HepG2 (cell line): ENCODE measurements around the gene PIK3CA. TPM values are rescaled to one million over a fixed set of nuclear protein-coding genes. Genes with fewer than 3 reads are reported as not detected.
A peak's percentile ranks its signal among the peaks of the same experiment; 100 is the strongest.

Experiments
- AGO2 ChIP-seq: fragments of 200-400 bp; formaldehyde crosslinking; optimal IDR thresholded peaks from 2 replicates; pipeline ENCODE3; 2017; ENCODE audit warnings: mild to moderate bottlenecking, low read depth, low read length, moderate library complexity
- ATAD3A ChIP-seq: sonication (generic); formaldehyde crosslinking; IDR thresholded peaks from 2 replicates; pipeline ENCODE4 v1.4.0; 2020; ENCODE audit warnings: missing genetic modification reagents
- HNF4A ChIP-seq: sonication (generic); formaldehyde crosslinking; IDR thresholded peaks from 2 replicates; pipeline ENCODE4 v1.4.0; 2020; ENCODE audit warnings: missing genetic modification reagents
- HNRNPL ChIP-seq: fragments of 200-400 bp; formaldehyde crosslinking; IDR thresholded peaks from 2 replicates; pipeline ENCODE4 v1.6.1; 2017; ENCODE audit warnings: mild to moderate bottlenecking, low read depth, low read length
- NR2F6 ChIP-seq, 2 experiments: IDR thresholded peaks; 2 replicates each; pipeline ENCODE4 v1.6.1; 2016; ENCODE audit warnings: antibody characterized with exemption in 1 of 2, mild to moderate bottlenecking in 1 of 2
- TIGD3 ChIP-seq: sonication (generic); formaldehyde crosslinking; IDR thresholded peaks from 2 replicates; pipeline ENCODE4 v1.5.1; 2020; ENCODE audit warnings: mild to moderate bottlenecking, missing genetic modification reagents, borderline replicate concordance
- ZFP90 ChIP-seq: sonication (generic); formaldehyde crosslinking; IDR thresholded peaks from 2 replicates; pipeline ENCODE4 v1.8.0; 2022; ENCODE audit warnings: missing genetic modification reagents, mild to moderate bottlenecking, inconsistent platforms, borderline replicate concordance
- ZNF12 ChIP-seq: sonication (generic); formaldehyde crosslinking; IDR thresholded peaks from 2 replicates; pipeline ENCODE4 v1.5.0; 2020; ENCODE audit warnings: missing genetic modification reagents
- ZNF614 ChIP-seq: IDR thresholded peaks from 2 replicates; pipeline ENCODE4 v1.6.1; 2018; ENCODE audit warnings: missing biosample characterization, missing genetic modification reagents, inconsistent platforms, borderline replicate concordance
- ZNF687 ChIP-seq: sonication (generic); formaldehyde crosslinking; IDR thresholded peaks from 2 replicates; pipeline ENCODE4 v1.5.1; 2020; ENCODE audit warnings: mild to moderate bottlenecking, missing genetic modification reagents, moderate library complexity
- ZNF784 ChIP-seq: sonication (generic); formaldehyde crosslinking; IDR thresholded peaks from 2 replicates; pipeline ENCODE4 v1.5.1; 2020; ENCODE audit warnings: missing genetic modification reagents, mild to moderate bottlenecking, borderline replicate concordance
- ZNF800 ChIP-seq: sonication (generic); formaldehyde crosslinking; IDR thresholded peaks from 2 replicates; pipeline ENCODE4 v1.4.0; 2020; ENCODE audit warnings: missing genetic modification reagents
- ZXDC ChIP-seq: sonication (generic); formaldehyde crosslinking; IDR thresholded peaks from 2 replicates; pipeline ENCODE4 v1.5.0; 2020; ENCODE audit warnings: mild to moderate bottlenecking, missing genetic modification reagents
- polyA plus RNA-seq, 8 experiments: library from polyadenylated mRNA; depleted of rRNA in 3 of 8; stranded (reverse) in 7 of 8; unstranded in 1 of 8; fragments of >200 nt; fragmentation: Illumina TruSeq in 4 of 8; extraction: Trizol in 4 of 8; gene quantifications; 2 replicates each; pipeline versions ENCODE4 v1.2.1 to v1.2.3, GENCODE V29; 2011 to 2016; ENCODE audit warnings: low read depth in 4 of 8, missing spikeins in 1 of 8, mixed read lengths in 1 of 8; ENCODE audit not compliant: insufficient read depth in 1 of 8
- total RNA-seq, 5 experiments: library from RNA; depleted of rRNA; stranded (reverse); fragments of >200 nt; fragmentation: Illumina TruSeq; extraction: Trizol; gene quantifications; 2 replicates each; pipeline ENCODE4 v1.2.3, GENCODE V29; 2016; ENCODE audit warnings: low read depth in 1 of 5
- TF ChIP-seq, protein P1 (sequence below): sonication (generic); formaldehyde crosslinking; IDR thresholded peaks from 2 replicates; pipeline ENCODE4 v1.4.0; 2020; ENCODE audit warnings: missing genetic modification reagents

PIK3CA gene
- total and polyA plus RNA-seq, 2 of the 13 experiments (the other 11 are each of a cell fraction or from before 2014, with no cell fraction given), result 5.7 to 11.4 TPM

DNA sequence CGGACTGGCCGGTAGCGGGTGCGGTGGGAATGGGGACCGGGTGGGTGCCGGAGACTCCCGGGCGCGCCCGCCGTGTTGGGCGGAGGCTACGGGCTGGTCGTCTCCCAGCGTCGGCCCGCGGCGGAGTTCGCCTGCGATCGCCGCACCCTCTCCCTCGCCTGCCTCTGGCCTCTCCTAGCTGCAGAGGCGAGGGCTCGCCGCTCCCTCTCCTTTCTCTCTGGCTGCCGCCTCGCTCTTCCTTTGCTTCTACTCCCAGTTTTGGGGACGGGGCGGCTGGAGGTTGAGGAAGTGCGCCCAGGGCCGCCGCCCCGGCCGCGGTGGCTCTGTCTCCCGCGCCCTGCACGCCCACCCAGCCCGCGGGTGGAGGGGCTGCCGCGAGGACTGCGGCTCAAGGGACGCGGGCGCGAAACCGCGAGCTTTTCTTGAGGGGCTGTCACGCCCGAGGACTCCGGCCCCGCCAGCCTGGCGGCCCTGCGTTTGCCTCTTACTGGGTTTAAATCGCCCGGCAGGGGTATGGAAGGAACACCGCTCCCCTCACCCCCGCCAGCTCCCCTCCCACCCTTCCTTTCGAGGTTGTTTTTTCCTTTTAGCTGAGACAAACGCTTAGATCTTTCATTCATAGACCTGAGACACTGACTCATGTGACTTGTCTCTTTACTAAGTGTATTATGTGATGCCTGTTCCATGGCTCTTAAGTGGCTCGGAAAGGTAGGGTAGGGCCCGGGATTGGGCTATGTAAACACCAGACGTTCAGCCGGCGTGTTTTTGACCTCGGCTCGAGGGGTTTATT, 654 bp downstream of the PIK3CA start (continued):
- TF ChIP-seq ZNF784 (CRISPR knock-in tag) (no peak), ZNF614 (CRISPR knock-in tag) (no peak), ZNF12 (no peak), AGO2 (peak; percentile 52), ZNF687 (peak; percentile 63), ZNF800 (CRISPR knock-in tag) (no peak), ZXDC (CRISPR knock-in tag) (no peak), TIGD3 (CRISPR knock-in tag) (no peak), ZFP90 (CRISPR knock-in tag) (no peak), NR2F6 (IDR thresholded peaks at IDR 0.05) (no peak), NR2F6 (CRISPR knock-in tag; IDR thresholded peaks at IDR 0.05) (no peak), HNRNPL (no peak), HNF4A (no peak), ATAD3A (CRISPR knock-in tag) (no peak)
- TF ChIP-seq, protein P1, sequence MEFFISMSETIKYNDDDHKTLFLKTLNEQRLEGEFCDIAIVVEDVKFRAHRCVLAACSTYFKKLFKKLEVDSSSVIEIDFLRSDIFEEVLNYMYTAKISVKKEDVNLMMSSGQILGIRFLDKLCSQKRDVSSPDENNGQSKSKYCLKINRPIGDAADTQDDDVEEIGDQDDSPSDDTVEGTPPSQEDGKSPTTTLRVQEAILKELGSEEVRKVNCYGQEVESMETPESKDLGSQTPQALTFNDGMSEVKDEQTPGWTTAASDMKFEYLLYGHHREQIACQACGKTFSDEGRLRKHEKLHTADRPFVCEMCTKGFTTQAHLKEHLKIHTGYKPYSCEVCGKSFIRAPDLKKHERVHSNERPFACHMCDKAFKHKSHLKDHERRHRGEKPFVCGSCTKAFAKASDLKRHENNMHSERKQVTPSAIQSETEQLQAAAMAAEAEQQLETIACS (CRISPR knock-in tag), result no peak
